Measurements from ENCODE around the gene CRYGS.

Gene CRYGS

GRCh38 chr3:186540221-186540834, 3.9 kb downstream of the CRYGS start (continued):
- no peak for TF ChIP-seq ZBTB49 (tag by site-specific recombination; IDR thresholded peaks at IDR 0.05; ENCODE audit: low read depth)
- peak; percentile 26; the same call in 1 of the 2 replicates for TF ChIP-seq CTCF (tag by site-specific recombination; IDR thresholded peaks at IDR 0.05)
- no peak for TF ChIP-seq ZNF626 (tag by site-specific recombination; IDR thresholded peaks at IDR 0.05)
- TF ChIP-seq PRDM1 (tag by site-specific recombination; IDR thresholded peaks at IDR 0.05), result peak; percentile 74
- TF ChIP-seq ELK4 (IDR thresholded peaks at IDR 0.05; ENCODE audit: borderline replicate concordance, low read depth, low read length), result no peak
- TF ChIP-seq ZNF658 (tag by site-specific recombination; IDR thresholded peaks at IDR 0.05), result no peak
- TF ChIP-seq ZNF133 (tag by site-specific recombination; IDR thresholded peaks at IDR 0.05), result no peak
- TF ChIP-seq PRDM10 (tag by site-specific recombination; IDR thresholded peaks at IDR 0.05), result no peak
- TF ChIP-seq ZSCAN30 (tag by site-specific recombination; IDR thresholded peaks at IDR 0.05), result no peak
- no peak for TF ChIP-seq ZNF221 (tag by site-specific recombination; IDR thresholded peaks at IDR 0.05; ENCODE audit: borderline replicate concordance)
- no peak for TF ChIP-seq PRDM2 (tag by site-specific recombination; IDR thresholded peaks at IDR 0.05; ENCODE audit: borderline replicate concordance)
- TF ChIP-seq ZNF391 (tag by site-specific recombination; IDR thresholded peaks at IDR 0.05; ENCODE audit: borderline replicate concordance, low read depth), result 0 out of 2 replicates have a peak, but pooled peaks have one; percentile 14
- no peak for TF ChIP-seq RBAK (tag by site-specific recombination; IDR thresholded peaks at IDR 0.05)
- no peak for TF ChIP-seq ZIC2 (tag by site-specific recombination; IDR thresholded peaks at IDR 0.05)
- TF ChIP-seq ZBTB17 (tag by site-specific recombination; IDR thresholded peaks at IDR 0.05), result peak; percentile 57; the same call in 1 of the 2 replicates
- no peak for TF ChIP-seq ZNF23 (tag by site-specific recombination; IDR thresholded peaks at IDR 0.05; ENCODE audit: borderline replicate concordance)
- TF ChIP-seq SCRT2 (tag by site-specific recombination; IDR thresholded peaks at IDR 0.05), result peak; percentile 90
- TF ChIP-seq ZNF155 (tag by site-specific recombination; IDR thresholded peaks at IDR 0.05), result no peak
- no peak for TF ChIP-seq HOXA7 (CRISPR knock-in tag; IDR thresholded peaks at IDR 0.05; ENCODE audit: borderline replicate concordance)
- no peak for TF ChIP-seq ZNF645 (tag by site-specific recombination; IDR thresholded peaks at IDR 0.05)
- TF ChIP-seq ZNF664 (tag by site-specific recombination; IDR thresholded peaks at IDR 0.05), result no peak
- TF ChIP-seq SCRT1 (tag by site-specific recombination; IDR thresholded peaks at IDR 0.05; ENCODE audit: borderline replicate concordance), result peak; percentile 80
- no peak for TF ChIP-seq ZNF24 (tag by site-specific recombination; IDR thresholded peaks at IDR 0.05)
- TF ChIP-seq ZNF768 (tag by site-specific recombination; IDR thresholded peaks at IDR 0.05), result no peak
